T follicular helper cell (primary cell): ENCODE data around the gene CBX8.

Experiments used
- DNase-seq: peaks from one replicate; pipeline ENCODE4 v3.0.0-alpha.2; 2020; ENCODE audit warnings: low read depth

The CBX8 gene

DNA sequence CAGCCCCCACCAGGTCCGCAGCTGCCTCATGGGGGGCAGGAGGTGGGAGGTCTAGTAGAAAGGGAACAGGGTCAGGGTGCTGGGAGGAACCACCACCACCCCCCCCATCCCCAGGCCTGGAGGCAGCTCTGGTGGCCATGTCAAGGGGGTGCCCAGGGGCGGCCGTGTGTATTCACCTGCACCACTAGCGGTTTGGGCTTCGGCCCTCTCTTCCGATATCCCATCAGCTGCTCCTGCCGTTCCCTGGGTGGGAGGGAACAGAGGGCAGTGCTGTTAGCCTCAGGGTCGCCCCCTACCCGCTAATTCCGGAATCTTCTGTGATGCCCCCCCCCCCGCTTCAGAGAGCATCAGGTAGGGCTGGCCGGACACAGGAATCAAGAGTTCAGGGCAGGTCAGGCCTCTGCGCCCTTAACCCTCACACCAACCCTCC lies 38.6 kb upstream of the CBX8 start:
- no peak for DNase-seq

DNA sequence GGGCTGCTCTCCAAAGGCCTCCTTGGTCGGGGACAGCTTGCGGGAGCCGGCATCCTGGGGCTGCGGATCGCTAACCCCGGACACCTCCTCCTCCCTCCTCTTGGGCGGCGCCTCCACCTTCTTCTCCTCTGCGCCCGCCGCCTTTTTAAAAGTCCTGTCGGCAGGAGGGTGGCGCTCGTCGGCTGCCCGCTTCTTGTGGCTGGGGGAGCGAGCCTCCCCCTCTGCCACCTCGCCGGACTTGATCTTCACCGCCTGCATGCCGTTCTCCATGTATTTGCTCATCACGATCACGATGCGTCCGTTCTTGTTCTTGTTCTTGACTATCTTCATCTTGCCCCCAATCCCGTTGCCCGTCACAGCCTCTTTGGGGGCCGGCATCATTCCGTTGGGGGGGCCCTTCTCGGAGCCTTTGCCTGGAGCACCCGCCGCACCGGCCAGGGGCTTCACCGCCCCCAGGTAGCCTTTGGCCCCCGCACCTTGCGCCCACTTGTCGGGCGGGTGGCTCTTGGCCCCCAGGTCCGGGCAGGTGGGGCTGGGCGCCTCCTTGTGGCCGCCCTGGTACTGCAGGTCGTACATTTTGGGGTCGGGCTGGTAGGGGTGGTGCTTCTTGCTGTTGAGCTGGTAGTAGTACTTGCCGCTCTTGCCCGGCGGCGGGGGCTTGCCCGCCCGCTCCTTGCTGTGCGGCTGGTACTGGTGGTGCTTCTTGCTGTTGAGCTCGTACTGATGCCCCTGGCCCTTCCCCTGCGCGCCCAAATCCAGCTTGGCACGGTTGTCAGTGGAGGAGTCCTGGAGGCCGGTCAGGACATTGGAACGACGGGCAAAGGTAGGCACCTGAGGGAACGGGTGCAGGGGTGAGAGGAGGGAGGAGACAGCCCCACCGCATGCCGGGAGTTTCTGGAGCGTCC lies 37.9 kb upstream of the CBX8 start:
- DNase-seq, result no peak

DNA sequence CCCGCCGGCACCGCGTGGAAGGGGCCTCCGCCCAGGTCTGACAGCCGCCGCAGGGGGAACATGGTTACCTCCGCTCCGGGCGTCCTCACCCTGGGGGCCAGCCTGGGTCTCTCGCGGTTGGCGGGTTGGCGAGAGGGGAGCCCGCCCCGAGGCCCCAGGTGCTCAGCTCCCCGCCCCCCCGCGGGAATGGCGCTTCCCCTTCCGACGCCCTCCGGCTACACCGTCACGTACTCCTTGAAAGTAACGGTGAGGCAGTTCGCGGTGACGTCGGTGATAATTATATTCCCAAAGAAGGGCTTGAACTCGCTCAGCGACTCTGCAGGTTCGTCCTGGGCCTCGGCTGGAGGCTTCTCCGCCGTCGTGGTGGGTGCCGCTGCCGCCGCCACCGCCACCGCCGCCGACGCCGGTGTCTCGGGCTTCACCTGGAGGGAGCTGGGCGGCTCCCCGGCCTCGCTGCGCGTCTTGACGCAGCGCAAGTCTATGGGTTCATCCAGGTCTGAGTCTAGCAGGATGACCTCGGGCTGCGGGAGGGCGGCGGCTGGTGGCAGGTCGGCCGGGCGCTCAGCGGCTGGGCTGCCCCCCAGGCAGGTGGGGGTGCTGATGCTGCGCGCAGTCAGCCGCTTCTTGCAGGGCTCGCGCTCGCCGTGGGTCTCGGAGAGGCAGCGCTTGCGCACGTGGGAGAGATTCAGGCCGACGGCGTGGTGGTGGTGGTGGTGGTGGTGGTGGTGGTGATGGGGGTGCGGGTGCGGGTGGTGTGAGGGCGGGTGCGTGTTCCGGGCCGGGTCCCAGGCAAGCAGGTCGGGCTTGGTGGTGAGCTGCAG lies 37.1 kb upstream of the CBX8 start:
- no peak for DNase-seq

DNA sequence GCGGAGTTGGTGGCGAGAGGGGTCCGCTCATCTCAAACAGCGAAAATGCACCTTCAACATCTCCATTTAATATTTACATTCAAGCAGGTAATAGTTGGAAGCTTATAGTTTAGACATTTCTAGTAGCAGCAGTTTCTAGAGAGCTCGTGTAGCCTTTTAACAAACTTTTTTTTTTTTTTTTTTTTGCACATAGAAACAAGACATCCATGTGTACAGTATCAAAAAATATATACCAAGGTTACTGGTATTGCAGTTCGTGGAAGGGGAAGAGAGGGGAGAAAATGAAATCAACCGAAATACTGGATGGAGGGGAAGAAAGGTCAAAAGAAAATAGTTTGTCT lies 36.2 kb upstream of the CBX8 start:
- no peak for DNase-seq

DNA sequence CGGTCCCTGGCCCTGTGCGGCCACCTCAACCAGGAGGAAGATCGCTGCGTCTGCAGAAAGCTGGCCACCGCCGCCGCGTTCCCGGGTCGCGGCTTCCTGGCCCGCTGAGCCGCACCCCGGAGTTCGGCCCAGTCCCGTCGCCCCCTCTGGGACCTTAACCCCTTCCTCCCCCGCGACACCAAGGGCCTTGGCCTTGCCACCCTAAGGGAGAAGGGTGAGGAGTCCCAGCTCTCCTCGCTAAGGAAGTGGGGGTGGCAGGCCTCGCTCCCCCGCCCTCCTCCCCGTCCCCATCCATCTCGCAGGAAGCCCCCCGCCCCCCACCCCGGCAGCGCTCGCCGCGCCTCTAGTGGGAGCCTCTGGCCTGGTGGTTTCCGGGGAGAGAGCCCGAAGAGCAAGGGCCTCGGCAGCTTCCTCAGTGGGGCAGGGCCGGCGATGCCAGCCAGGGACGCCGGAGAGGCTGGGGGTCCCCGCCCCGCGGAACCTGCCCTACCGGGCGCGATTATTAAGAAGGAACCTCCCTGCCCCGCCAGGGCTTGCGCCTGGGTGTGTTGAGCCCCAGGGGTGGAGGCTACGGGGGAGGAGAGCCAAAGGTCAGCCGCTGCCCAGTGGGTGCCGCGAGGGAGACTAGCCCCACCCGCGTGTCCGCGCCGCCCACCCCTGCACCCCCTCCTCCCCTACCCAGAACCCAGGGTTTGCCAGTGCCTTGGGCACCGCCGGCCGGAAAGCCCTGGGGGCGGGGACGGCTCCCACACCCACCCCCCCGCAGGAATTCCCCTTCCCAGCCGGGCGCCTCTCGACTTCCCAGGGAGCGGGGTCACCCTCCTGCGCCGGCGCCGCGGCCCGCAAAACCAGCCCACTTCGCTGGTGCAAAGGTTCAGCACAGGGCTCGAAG lies 35.6 kb upstream of the CBX8 start:
- DNase-seq, result no peak

DNA sequence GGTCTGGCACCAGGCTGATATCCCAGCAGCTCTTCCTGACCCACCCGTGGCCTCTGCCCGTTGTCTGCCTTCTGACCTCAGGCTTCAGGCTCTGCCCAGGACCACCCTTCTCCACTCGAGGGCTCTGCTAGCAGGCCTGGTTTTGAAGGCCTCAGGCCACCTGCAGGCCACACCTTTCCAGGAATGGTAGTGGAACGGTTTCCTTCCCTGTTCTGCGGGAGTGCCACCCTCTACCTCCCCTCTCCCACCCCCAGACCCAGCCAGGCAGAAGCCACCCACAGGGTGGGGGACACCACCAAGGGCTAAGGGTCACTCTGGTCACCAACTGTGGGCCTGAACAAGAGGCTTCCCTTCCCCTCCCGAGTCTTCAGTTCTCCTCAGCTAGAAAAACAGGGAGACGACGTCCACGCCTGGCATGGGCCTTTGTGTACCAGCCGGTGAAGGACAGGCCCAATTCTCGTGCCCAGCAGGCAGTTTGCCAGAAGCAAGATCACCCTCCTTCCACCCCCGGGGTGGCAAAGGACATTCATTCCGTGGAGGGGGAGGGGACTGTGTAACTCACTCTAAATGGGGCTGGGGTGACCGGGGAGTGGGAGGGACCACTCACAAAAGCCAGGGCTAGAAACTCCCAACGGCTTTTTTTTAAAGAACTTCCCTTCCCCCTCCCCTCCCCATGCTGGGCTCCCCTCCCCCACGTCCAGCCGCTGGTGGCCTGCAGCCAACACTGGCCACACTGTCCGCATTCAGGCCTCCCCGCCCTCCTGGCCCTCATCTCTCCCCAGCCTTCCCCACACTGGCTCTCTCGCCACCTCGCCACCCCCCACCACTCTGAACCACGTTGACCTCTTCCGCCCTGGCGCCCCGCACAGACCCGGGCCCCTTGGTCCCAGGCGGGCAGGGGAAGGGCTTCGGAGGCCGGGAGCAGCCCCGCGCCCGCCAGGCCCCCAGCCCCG lies 34.7 kb upstream of the CBX8 start:
- no peak for DNase-seq

DNA sequence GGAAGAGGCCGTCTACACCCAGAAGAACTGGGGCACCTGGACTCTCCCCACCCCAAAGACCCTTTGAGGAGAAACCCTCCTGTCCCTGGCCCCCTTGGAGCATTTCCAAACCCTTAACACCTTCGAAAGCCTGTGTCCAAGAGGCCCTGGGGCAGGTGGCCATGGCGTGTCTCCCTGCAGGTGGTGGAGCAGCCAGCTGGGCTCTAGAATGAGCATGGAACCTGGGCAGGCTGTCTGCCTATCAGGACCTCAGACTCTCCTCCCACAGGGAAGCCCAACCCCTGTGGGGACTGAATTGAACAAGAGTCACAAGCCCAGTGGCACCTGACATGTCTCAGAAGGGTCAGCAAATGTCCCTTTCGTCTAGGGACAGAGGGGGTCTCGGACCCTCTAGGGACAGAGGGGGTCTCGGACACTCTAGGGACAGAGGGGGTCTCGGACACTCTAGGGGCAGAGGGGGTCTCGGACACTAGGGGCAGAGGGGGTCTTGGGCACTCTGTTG lies 33.9 kb upstream of the CBX8 start:
- no peak for DNase-seq

DNA sequence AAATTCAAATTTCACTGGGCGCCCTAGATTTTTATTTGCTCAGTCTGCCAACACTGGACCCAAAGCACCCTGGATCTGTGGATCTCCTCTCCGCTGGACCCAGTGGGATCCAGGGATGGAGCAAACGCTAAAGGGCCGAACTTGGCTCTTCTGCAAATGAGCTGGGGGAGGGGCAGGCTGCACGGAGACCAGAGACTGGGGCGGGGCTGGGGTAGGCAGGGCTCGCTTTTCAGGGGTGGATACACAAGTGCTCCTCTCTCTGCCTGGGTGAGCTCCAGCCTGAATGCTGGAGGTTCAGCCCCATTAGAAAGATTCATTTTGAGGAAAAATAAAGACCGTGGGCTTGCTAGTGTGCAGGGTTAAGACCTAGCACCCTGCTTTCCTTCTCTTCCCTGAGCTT lies 33.4 kb upstream of the CBX8 start:
- DNase-seq, result no peak

DNA sequence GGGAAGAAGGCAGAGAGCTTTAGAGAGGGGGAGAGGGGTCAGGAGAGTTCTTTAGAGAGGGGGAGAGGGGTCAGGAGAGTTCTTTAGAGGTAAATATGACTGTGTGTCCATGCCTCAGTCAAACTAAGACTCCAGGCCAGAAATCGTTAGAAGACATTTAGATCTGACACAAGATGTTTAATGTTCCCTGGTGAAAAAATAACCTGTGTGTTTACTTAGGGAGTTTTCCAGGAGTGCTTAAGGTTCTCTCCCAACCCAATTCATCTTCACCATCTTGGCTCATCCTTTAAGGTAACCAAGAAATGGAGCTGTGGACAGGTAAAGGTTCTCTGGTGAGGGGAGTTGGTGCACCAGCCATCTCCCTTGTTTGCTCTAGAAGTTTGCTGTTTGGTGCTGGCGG lies 32.6 kb upstream of the CBX8 start:
- DNase-seq, result no peak

DNA sequence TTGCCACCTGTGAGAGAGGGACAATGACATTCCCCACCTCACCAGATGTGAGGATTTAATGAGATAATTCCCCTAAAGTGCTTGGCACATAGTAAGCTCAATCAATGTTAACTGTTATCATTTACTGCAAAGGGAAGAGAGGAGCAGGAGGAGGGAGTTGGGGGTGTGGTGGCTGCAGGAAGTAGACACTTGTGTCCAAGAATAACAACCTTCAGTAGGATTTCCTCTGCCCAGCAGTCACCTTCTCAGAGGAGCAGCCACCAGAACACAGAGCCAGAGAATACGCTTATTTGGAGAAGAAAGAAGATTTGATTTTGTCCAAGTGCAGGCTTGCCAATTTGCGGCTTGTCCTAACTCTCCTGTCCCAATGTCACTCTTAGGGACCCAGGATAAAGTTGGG lies 32.1 kb upstream of the CBX8 start:
- DNase-seq, result no peak

DNA sequence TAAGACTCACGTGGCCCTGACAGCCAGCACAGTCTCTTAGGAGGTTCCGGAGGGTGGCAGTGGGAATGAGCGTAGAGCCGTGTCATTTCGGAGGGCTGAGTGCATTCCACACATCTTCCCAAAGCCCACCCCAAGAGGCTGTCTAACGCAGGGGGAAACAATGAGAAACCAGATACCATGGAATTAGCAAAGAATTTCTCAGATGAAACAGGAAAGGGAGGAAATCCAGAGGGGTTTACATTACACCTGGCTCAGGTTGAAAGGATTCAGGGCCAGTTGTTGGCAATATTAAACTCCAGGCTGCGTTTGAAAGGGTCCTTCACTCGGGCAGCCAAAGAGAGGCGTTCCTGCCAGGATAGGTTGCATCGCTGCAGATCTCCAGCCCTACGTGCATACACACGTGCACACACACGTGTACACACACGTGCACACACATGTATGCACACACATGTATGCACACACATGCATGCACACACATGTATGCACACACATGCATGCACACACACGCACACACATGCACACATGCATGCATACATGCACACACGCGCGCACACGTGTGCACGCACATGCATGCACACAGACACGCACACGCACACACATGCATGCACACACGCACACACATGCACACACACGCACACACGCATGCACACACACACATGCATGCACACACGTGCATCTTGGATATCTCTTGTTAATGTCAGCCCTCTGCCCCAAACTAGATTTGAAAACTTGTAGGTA lies 30.1 kb upstream of the CBX8 start:
- no peak for DNase-seq

DNA sequence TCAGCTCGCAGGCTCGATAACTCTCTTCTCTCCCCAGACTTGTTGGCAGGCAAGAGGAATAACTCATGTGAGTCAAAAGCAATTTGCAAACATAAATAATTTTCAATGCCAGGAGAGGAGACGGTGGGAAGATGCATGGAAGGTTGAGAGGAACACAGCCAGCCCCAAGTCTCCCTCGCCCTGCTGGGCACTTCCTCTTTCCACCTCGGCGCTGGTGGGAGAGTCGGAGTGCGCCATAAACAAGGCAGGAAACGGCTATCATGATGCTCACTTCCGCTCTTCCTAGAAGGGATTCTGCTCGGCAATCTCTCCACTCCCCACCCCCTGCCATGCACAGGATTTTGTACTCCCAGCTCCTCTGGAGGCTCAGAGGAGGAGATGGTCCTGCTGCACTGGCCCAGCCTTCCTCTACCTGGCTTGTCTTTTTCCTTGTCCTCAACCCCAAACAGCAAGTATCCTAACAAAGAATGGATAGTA lies 29.4 kb upstream of the CBX8 start:
- DNase-seq, result no peak

DNA sequence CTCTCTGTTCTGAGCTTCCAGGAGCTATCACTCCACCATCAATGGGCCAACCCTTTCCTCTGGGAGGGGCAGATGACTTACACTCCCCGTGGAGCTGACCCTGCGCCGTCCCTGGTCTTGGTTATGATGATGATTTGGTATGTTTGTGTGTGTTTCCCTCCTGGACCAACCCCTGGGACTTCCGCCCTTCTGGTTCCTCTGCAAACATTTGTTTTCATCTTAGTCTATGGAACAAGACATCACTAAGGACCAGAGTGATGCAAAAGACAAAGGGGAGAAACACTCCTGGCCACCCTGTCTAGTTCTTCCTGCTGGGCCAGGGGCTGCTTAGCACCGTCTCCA lies 28.7 kb upstream of the CBX8 start:
- DNase-seq, result no peak

DNA sequence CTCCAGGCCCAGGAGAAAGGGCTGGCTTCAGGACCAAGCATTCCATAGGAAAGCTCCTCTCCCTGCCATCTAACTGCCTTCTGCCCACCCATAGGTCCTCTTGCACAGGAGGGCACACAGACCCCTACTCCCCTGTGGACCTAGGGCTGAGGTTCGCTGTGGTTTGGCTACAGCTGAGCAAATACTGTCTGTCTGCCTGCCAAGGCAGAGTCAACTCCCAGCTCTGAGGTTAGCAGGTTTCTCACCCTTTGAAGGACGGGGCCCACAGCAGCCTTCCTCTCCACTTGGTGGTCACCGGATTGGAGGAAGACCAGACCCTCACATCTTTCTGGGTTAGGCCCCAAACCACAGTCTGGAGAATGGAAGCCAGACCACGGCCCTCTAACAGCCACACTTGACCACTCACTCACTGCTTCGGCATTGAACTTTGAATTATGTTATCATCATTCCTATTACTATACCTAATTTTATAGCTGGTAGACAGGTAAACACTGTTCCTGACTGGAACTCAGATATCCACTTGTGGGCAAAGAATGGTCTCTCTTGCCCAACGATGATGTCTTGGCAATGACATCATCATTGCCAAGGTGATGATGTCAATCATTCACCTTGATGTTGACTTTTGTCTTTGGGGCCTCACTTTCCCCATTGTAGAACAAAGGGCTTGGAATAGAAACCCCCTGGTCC lies 28.2 kb upstream of the CBX8 start:
- no peak for DNase-seq

DNA sequence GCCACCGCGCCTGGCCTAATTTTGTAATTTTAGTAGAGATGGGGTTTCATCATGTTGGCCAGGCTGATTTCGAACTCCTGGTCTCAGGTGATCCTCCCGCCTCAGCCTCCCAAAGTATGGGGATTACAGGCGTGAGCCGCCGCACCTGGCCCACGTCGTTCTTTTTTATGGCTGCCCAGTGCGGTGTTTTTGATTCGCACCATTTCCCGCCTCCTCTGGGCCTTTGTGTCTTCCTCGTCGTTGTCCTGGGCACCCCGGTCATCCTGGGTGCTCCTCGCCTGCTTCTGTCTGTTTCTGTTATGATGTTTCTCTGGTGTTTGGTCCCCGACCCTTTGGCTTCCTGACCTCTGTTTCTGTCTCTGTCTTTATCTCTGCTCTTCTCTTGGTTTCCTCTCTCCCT lies 27.4 kb upstream of the CBX8 start:
- DNase-seq, result no peak

DNA sequence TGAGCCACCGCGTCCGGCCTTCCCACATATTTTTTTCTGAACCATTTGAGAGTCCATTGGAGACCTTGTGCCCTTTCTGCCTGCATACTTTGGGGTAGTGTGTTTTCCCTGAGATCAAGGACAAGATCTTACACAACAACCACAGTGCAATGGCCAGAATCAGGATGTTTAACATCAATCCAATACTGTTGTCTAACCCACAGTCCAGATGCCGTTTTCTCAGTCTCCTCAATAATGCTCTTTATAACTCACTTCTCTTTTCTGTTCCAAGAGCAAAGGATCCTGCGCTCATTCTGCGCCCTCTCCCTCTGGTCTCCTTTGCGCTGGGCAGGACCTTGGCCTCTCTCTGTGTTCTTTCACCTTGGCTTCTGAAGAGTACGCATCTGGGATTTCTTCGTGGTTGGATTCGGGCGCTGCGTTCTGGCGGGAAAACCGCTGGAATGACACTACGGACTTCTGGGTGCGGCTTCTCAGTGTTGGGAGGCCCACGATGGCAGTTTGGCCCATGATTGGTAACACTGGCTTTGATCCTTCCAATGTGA lies 25.8 kb upstream of the CBX8 start:
- DNase-seq, result no peak

DNA sequence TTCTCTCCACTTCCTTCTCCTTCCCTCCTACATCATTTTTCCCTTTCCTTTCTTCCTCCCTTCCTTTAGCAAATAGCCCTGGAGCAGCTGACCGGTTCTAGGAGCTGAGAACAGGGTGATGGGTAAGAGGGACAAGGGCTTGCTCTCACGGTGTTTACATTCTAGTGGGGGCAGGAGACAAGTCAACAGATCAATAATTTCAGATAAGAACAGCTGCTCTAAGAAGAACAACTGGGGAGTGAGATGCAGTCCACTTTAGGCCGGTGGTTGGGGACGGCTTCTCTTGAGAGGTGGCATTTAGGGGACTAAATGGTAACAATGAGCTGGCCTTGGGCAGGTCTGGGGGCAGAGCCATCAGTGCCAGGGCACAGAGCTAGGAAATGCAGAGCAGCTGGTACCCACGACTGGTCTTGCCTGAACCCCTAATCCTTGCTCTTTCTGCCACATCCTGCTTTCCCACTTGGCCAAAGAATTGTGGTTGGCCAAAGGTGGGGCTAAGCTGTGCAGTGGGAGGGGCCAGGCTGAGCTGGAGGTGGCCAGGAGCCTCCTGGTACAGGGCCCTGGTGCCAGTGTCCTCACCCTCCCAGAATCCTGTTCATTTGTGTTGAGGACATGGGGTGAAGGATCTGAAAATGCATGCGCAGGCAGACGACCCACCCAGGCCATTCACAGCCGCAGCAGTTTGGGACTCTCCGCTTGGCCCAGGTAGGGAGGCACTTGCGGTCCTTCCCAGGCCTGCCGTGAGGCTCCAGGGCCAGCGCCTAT lies 24.6 kb upstream of the CBX8 start:
- DNase-seq, result no peak

DNA sequence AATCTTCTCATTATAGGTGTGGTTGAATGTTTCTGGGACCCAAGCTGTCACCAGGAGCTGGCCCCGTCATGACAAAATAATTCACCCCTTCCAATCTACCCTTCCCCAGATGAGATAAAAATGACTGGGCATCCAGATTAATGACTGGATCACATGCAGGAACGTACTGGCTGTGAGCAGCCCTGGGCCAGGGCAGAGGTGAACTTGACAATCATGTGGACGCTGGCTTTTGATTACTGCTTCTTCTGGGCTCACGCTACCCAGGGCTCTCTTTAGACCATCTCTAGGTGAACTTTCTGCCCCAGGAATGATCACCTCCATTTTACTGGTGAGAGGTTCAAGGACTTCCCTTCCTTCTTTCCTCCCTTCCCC lies 24.1 kb upstream of the CBX8 start:
- no peak for DNase-seq
